GM19043 (cell line): Measurements from ENCODE around the gene SCUBE1.
"Not testable (repeated sequence)": the region's sequence is repeated elsewhere in the genome, so short reads cannot be mapped to it uniquely, and the experiment has no call there.

Experiments
- ATAC-seq: cut with Tn5 transposase; IDR thresholded peaks from one replicate; pipeline ENCODE4 v1.9.1; 2021; ENCODE audit warnings: low read depth; ENCODE audit not compliant: unreplicated experiment

Gene SCUBE1

GRCh38 chr22:43289531-43289963, 53.6 kb downstream of the SCUBE1 start:
- no peak for ATAC-seq

- no peak for ATAC-seq
Measured at GRCh38 chr22:43288807-43289420, 54.3 kb downstream of the SCUBE1 start.

GRCh38 chr22:43288378-43288777, 54.8 kb downstream of the SCUBE1 start:
- ATAC-seq: no peak

GRCh38 chr22:43287441-43287840, 55.7 kb downstream of the SCUBE1 start:
- ATAC-seq: no peak

- no peak for ATAC-seq
Measured at GRCh38 chr22:43281394-43281793, 61.8 kb downstream of the SCUBE1 start.

- ATAC-seq: not testable (repeated sequence)
Measured at GRCh38 chr22:43280523-43280886, 62.7 kb downstream of the SCUBE1 start.

- no peak for ATAC-seq
Measured at GRCh38 chr22:43279867-43280522, 63.2 kb downstream of the SCUBE1 start.

GRCh38 chr22:43277987-43278601, 65.1 kb downstream of the SCUBE1 start:
- ATAC-seq: no peak

GRCh38 chr22:43277091-43277490, 66.1 kb downstream of the SCUBE1 start:
- no peak for ATAC-seq

GRCh38 chr22:43276321-43276720, 66.9 kb downstream of the SCUBE1 start:
- no peak for ATAC-seq

- ATAC-seq: no peak
Measured at GRCh38 chr22:43275545-43276317, 67.4 kb downstream of the SCUBE1 start.

- no peak for ATAC-seq
Measured at GRCh38 chr22:43274595-43275240, 68.5 kb downstream of the SCUBE1 start.

GRCh38 chr22:43273902-43274484, 69.2 kb downstream of the SCUBE1 start:
- no peak for ATAC-seq

- ATAC-seq: no peak
Measured at GRCh38 chr22:43272869-43273318, 70.3 kb downstream of the SCUBE1 start.

GRCh38 chr22:43272301-43272700, 70.9 kb downstream of the SCUBE1 start:
- ATAC-seq: no peak

- ATAC-seq: no peak
Measured at GRCh38 chr22:43270949-43271348, 72.2 kb downstream of the SCUBE1 start.

GRCh38 chr22:43270314-43270908, 72.8 kb downstream of the SCUBE1 start:
- ATAC-seq: no peak

GRCh38 chr22:43269646-43270045, 73.5 kb downstream of the SCUBE1 start:
- no peak for ATAC-seq

GRCh38 chr22:43269246-43269645, 73.9 kb downstream of the SCUBE1 start:
- ATAC-seq: no peak
